Parathyroid adenoma (tissue), 2 donors: ENCODE results near the gene RASGEF1C.

Experiments
- H2AFZ ChIP-seq: fragments of 300-600 bp; sonication (generic); one replicate; pipeline ENCODE4 v1.7.0; 2017; ENCODE audit warnings: antibody characterized with exemption, mild to moderate bottlenecking
- H3K27ac ChIP-seq: fragments of 300-600 bp; sonication (generic); one replicate; pipeline ENCODE4 v1.7.0; 2017
- H3K27me3 ChIP-seq: fragments of 300-600 bp; sonication (generic); one replicate; pipeline ENCODE4 v1.7.0; 2017; ENCODE audit warnings: low read length; ENCODE audit not compliant: control insufficient read depth, insufficient read depth
- H3K36me3 ChIP-seq: fragments of 300-600 bp; sonication (generic); one replicate; pipeline ENCODE4 v1.7.0; 2017; ENCODE audit warnings: low read length; ENCODE audit not compliant: control insufficient read depth, insufficient read depth
- H3K4me1 ChIP-seq: fragments of 300-600 bp; sonication (generic); one replicate; pipeline ENCODE4 v1.7.0; 2017; ENCODE audit warnings: control low read depth
- H3K4me2 ChIP-seq: fragments of 300-600 bp; sonication (generic); one replicate; pipeline ENCODE4 v1.7.0; 2017; ENCODE audit warnings: low read length
- H3K4me3 ChIP-seq: fragments of 300-600 bp; sonication (generic); one replicate; pipeline ENCODE4 v1.7.0; 2017; ENCODE audit warnings: low read depth, low read length
- H3K79me2 ChIP-seq: fragments of 300-600 bp; sonication (generic); one replicate; pipeline ENCODE4 v1.7.0; 2017; ENCODE audit warnings: control low read depth
- H3K9ac ChIP-seq: fragments of 300-600 bp; sonication (generic); one replicate; pipeline ENCODE4 v1.7.0; 2017; ENCODE audit warnings: mild to moderate bottlenecking
- H3K9me3 ChIP-seq: fragments of 300-600 bp; sonication (generic); one replicate; pipeline ENCODE4 v1.7.0; 2017; ENCODE audit warnings: low read length; ENCODE audit not compliant: control insufficient read depth
- TF ChIP-seq, protein P1 (sequence below): fragments of 300-600 bp; sonication (generic); IDR thresholded peaks from one replicate; pipeline ENCODE4 v1.7.0; 2017; ENCODE audit warnings: antibody characterized with exemption, mild to moderate bottlenecking
- donor health status: primary hyperparathyroidism.

The RASGEF1C gene

DNA sequence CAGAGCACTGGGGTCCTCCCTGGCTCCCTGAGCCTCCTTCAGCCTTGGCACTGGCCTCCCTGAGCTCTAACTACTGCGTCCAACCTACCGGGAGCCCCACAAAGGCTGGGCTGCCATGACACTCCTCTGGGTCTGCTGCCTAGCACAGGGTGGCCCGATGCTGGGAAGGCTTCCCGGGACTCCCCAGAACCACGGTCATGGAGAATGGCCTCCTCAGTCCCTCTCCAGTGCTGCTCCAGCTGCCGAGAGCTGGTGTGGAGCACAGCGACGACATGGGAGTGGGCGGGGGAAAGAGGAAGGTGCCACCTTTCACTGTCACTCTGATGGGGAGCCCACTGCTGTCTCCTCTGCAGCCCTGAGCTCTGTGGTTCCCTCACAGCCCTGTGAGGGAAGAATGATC is 76.0 kb downstream of the RASGEF1C start:
- H3K36me3 ChIP-seq = no peaks in the 10 kb centered on the region
- no peaks in the 10 kb centered on the region for H3K27me3 ChIP-seq
- H3K79me2 ChIP-seq = no peaks in the 10 kb centered on the region
- no peak overlapping the region for H3K9ac ChIP-seq
- no peak overlapping the region for H3K27ac ChIP-seq
- no peaks in the 10 kb centered on the region for H3K4me1 ChIP-seq
- no peak overlapping the region for H3K4me2 ChIP-seq
- no peak overlapping the region for H3K4me3 ChIP-seq
- H3K9me3 ChIP-seq = no peaks in the 10 kb centered on the region
- no peak overlapping the region for H2AFZ ChIP-seq
- TF ChIP-seq, protein P1, sequence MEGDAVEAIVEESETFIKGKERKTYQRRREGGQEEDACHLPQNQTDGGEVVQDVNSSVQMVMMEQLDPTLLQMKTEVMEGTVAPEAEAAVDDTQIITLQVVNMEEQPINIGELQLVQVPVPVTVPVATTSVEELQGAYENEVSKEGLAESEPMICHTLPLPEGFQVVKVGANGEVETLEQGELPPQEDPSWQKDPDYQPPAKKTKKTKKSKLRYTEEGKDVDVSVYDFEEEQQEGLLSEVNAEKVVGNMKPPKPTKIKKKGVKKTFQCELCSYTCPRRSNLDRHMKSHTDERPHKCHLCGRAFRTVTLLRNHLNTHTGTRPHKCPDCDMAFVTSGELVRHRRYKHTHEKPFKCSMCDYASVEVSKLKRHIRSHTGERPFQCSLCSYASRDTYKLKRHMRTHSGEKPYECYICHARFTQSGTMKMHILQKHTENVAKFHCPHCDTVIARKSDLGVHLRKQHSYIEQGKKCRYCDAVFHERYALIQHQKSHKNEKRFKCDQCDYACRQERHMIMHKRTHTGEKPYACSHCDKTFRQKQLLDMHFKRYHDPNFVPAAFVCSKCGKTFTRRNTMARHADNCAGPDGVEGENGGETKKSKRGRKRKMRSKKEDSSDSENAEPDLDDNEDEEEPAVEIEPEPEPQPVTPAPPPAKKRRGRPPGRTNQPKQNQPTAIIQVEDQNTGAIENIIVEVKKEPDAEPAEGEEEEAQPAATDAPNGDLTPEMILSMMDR = no peak

DNA sequence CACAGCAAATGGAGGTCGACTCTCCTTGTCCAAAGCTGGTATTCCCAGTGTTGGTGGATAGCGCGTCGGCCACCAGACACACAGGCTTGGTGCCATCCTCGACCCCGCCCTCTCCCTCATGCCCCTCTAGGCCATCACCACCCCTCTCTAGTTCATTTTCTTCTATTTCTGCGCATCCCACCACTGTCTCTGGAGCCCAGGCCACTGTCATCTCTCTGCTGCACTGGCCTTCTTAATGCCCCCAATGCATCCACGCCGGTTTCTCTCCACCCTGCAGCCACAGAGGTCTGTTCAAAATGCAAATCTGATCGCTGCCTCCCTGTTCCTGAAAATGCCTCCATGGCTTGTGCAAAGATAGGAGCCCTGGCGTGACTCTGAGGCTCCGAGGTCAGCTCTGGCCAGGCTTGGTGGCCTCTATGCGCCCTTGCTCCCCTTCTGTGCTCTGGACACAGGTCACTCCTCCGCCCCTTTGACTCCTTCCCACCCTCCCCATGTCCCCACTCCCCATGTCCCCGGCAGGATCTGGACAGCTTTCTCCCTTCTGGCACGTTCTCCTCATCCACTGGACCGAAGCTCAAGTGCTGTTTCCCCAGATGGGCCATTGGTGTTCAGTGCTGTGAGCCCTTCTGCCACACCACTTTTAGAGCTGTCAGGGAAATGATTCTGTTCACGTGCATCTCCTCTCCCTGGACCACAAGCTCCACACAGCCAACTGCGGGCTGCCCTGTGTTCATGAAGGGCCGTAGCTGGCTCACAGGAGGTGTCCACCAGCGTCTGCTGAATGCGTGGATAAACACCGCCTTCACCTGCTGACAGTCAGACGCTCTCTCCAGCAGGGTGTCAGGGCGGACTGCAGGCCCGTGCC is 77.9 kb downstream of the RASGEF1C start:
- Histone ChIP-seq H3K4me1 (no peaks in the 10 kb centered on the region), H3K4me3 (no peak overlapping the region), H3K27ac (no peak overlapping the region), H2AFZ (no peak overlapping the region), H3K79me2 (no peaks in the 10 kb centered on the region), H3K4me2 (no peak overlapping the region), H3K9ac (no peak overlapping the region), H3K9me3 (no peaks in the 10 kb centered on the region), H3K27me3 (no peaks in the 10 kb centered on the region), H3K36me3 (no peaks in the 10 kb centered on the region)
- TF ChIP-seq, protein P1 = no peak

DNA sequence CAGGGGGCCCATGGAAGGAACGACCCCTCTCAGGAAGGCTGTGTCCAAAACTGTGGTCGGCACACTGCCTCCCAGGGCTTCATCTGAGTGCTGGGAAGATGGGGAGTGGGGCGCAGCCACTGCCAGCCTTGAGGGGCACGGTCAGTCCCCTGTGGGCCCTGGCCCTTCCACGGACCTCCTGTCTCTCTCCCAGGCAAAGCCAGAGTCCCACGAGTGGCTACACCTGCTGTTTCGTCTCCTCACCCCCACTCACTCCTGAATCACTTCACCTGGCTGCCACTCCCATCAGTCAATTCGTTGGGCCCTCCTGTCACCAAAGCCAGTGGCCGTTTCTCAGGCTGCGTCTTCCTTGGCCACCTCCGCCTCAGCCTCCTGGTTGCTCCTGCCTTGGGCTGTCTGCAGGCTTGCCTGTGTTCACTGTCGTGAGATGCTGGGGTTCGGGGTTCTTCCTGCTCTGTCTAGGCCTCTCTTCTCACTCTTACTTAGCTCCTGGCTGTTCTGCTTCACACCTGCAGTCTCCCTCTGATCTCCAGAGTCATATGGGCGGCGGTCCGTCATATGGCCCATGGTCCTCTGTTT is 78.6 kb downstream of the RASGEF1C start:
- no peak overlapping the region for H3K9ac ChIP-seq
- no peaks in the 10 kb centered on the region for H3K9me3 ChIP-seq
- H3K4me3 ChIP-seq = no peak overlapping the region
- no peak overlapping the region for H3K4me2 ChIP-seq
- H3K4me1 ChIP-seq = no peaks in the 10 kb centered on the region
- TF ChIP-seq, protein P1 = no peak
- no peak overlapping the region for H3K27ac ChIP-seq
- no peaks in the 10 kb centered on the region for H3K27me3 ChIP-seq
- no peak overlapping the region for H2AFZ ChIP-seq
- H3K36me3 ChIP-seq = no peaks in the 10 kb centered on the region
- no peaks in the 10 kb centered on the region for H3K79me2 ChIP-seq

DNA sequence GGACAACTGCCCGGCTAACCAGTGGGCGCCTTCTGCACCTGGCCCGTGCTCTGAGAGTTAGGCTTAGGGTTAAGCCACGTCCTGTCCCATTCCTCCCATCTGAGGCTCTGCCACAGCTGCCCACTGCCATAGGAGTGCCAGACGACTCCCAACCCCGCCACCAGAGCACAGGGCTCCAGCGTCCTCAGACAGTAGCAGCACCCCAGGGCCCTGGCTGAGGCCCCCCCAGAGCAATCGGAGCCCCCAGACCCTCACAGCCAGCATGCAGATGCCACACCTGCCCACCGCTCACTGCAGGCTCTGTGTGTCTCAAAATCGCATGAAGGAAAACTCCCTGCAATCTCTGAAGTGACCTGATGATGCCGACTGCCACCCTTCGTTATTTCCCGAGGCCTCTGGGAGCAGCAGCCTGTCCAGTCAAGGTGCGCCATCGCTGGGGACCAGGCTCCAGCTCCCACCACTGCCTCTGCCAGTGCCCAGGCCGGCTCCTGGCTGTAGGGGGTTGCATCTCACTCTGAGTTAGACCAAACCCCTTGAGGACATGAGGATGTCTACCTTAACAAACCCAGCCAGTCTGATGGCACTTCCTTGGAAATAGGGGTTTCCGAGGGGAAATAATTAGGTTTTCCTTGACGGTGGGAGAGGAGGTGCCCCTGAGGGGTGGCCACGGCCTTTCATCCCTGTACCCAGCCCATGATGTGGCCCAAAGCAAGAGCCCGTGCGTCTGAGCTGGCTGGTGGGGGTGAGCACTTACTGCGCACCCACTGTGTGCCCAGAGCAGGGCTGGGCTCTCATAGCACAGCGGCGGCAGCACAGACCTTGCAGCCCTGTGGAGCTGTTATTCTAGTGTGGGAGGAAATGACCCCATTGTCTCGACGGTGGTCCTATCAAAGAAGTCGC is 79.5 kb downstream of the RASGEF1C start:
- H3K27me3 ChIP-seq = no peaks in the 10 kb centered on the region
- H3K79me2 ChIP-seq = no peaks in the 10 kb centered on the region
- no peak overlapping the region for H3K4me3 ChIP-seq
- no peaks in the 10 kb centered on the region for H3K4me1 ChIP-seq
- no peak overlapping the region for H3K4me2 ChIP-seq
- no peak overlapping the region for H3K9ac ChIP-seq
- H2AFZ ChIP-seq = no peak overlapping the region
- TF ChIP-seq, protein P1 = no peak
- H3K9me3 ChIP-seq = no peaks in the 10 kb centered on the region
- H3K36me3 ChIP-seq = no peaks in the 10 kb centered on the region
- H3K27ac ChIP-seq = no peak overlapping the region
